HEK293 (cell line): Measurements from ENCODE around the gene PADI3.

ENCODE experiments used
- CTCF ChIA-PET: fragments of 350-600 bp; formaldehyde crosslinking; extraction: SDS; loops from one replicate; lab custom pipeline; 2021; ENCODE audit warnings: antibody characterized with exemption; lab: Yijun Ruan, JAX
- POLR2A ChIA-PET: fragments of 300-600 bp; formaldehyde crosslinking; extraction: SDS; loops from one replicate; lab custom pipeline; 2020; ENCODE audit warnings: antibody characterized with exemption, inconsistent platforms; lab: Yijun Ruan, JAX
- H3K27ac ChIP-seq: fragments of 200-500 bp; sonication (Bioruptor generic); 2 replicates; pipeline ENCODE4 v1.5.1; 2014; ENCODE audit warnings: low read depth, low read length, control low read depth, inconsistent platforms; ENCODE audit errors: extremely low read depth
- H3K36me3 ChIP-seq, 2 experiments: fragments of 200-500 bp in 1 of 2; sonication (Bioruptor generic) in 1 of 2; 1 replicate in 1 of 2; 2 replicates in 1 of 2; pipeline ENCODE4 v1.5.1; 2014 to 2017; ENCODE audit warnings: inconsistent platforms in 2 of 2, low read length in 2 of 2; ENCODE audit not compliant: control insufficient read depth in 2 of 2, insufficient read depth in 1 of 2
- H3K4me1 ChIP-seq: fragments of 200-500 bp; sonication (Bioruptor generic); 2 replicates; pipeline ENCODE4 v1.5.1; 2014; ENCODE audit warnings: mild to moderate bottlenecking, low read length, inconsistent platforms; ENCODE audit not compliant: control insufficient read depth, insufficient read depth
- H3K4me3 ChIP-seq: 2 replicates; pipeline ENCODE4 v1.5.1; 2011; ENCODE audit warnings: low read depth, mild to moderate bottlenecking, control low read depth, low read length, moderate library complexity
- H3K9me3 ChIP-seq: fragments of 200-500 bp; sonication (Bioruptor generic); 2 replicates; pipeline ENCODE4 v1.5.1; 2014; ENCODE audit warnings: low read depth, low read length, inconsistent platforms; ENCODE audit not compliant: control insufficient read depth, insufficient read depth
- ATF2 ChIP-seq: fragments of 450-650 bp; formaldehyde crosslinking; IDR thresholded peaks from 2 replicates; pipeline ENCODE4 v1.5.1; 2016; ENCODE audit warnings: missing biosample characterization, missing genetic modification characterization, low read depth
- BCL11A ChIP-seq: fragments of 450-650 bp; formaldehyde crosslinking; IDR thresholded peaks from 2 replicates; pipeline ENCODE4 v1.5.1; 2016; ENCODE audit warnings: low read depth, missing biosample characterization, missing genetic modification characterization
- BCL11B ChIP-seq: fragments of 450-650 bp; formaldehyde crosslinking; IDR thresholded peaks from 2 replicates; pipeline ENCODE4 v1.5.1; 2016; ENCODE audit warnings: low read depth, missing biosample characterization, missing genetic modification characterization
- KLF8 ChIP-seq: fragments of 450-650 bp; formaldehyde crosslinking; IDR thresholded peaks from 2 replicates; pipeline ENCODE4 v1.5.1; 2016; ENCODE audit warnings: missing biosample characterization, missing genetic modification characterization
- KLF9 ChIP-seq: fragments of 450-650 bp; formaldehyde crosslinking; IDR thresholded peaks from 2 replicates; pipeline ENCODE4 v1.5.1; 2016; ENCODE audit warnings: missing biosample characterization, missing genetic modification characterization, low read depth
- OVOL3 ChIP-seq: fragments of 450-650 bp; formaldehyde crosslinking; IDR thresholded peaks from 2 replicates; pipeline ENCODE4 v1.5.1; 2016; ENCODE audit warnings: missing biosample characterization, missing genetic modification characterization
- SALL2 ChIP-seq: fragments of 450-650 bp; formaldehyde crosslinking; IDR thresholded peaks from 2 replicates; pipeline ENCODE4 v1.5.0; 2017; ENCODE audit warnings: missing biosample characterization, mild to moderate bottlenecking, missing genetic modification characterization, borderline replicate concordance
- ZBTB1 ChIP-seq: fragments of 450-650 bp; formaldehyde crosslinking; IDR thresholded peaks from 2 replicates; pipeline ENCODE4 v1.5.1; 2016; ENCODE audit warnings: missing biosample characterization, missing genetic modification characterization
- ZNF133 ChIP-seq: fragments of 450-650 bp; formaldehyde crosslinking; IDR thresholded peaks from 2 replicates; pipeline ENCODE4 v1.5.1; 2016; ENCODE audit warnings: missing biosample characterization, missing genetic modification characterization
- ZNF174 ChIP-seq: fragments of 450-650 bp; formaldehyde crosslinking; IDR thresholded peaks from 2 replicates; pipeline ENCODE4 v1.5.0; 2017; ENCODE audit warnings: missing biosample characterization, mild to moderate bottlenecking, missing genetic modification characterization
- ZNF19 ChIP-seq: fragments of 450-650 bp; formaldehyde crosslinking; IDR thresholded peaks from 2 replicates; pipeline ENCODE4; 2016; ENCODE audit warnings: missing biosample characterization, missing genetic modification characterization, low read depth
- ZNF223 ChIP-seq: fragments of 450-650 bp; formaldehyde crosslinking; IDR thresholded peaks from 2 replicates; pipeline ENCODE4 v1.5.1; 2016; ENCODE audit warnings: missing biosample characterization, missing genetic modification characterization
- ZNF280C ChIP-seq: fragments of 450-650 bp; formaldehyde crosslinking; IDR thresholded peaks from 2 replicates; pipeline ENCODE4 v1.5.1; 2016; ENCODE audit warnings: missing biosample characterization, missing genetic modification characterization
- ZNF335 ChIP-seq: fragments of 450-650 bp; formaldehyde crosslinking; conservative IDR thresholded peaks from 2 replicates; pipeline ENCODE4 v1.5.1; 2016; ENCODE audit warnings: missing biosample characterization, missing genetic modification characterization
- ZNF341 ChIP-seq: fragments of 450-650 bp; formaldehyde crosslinking; IDR thresholded peaks from 2 replicates; pipeline ENCODE4; 2016; ENCODE audit warnings: low read depth, missing biosample characterization, missing genetic modification characterization
- ZNF391 ChIP-seq: fragments of 450-650 bp; formaldehyde crosslinking; IDR thresholded peaks from 2 replicates; pipeline ENCODE4 v1.5.1; 2016; ENCODE audit warnings: low read depth, missing biosample characterization, missing genetic modification characterization, borderline replicate concordance
- ZNF529 ChIP-seq: fragments of 450-650 bp; formaldehyde crosslinking; IDR thresholded peaks from 2 replicates; pipeline ENCODE4 v1.5.1; 2017; ENCODE audit warnings: missing genetic modification characterization, missing biosample characterization; ENCODE audit not compliant: insufficient replicate concordance
- ZNF623 ChIP-seq: fragments of 450-650 bp; formaldehyde crosslinking; IDR thresholded peaks from 2 replicates; pipeline ENCODE4 v1.5.1; 2016; ENCODE audit warnings: missing biosample characterization, missing genetic modification characterization
- ZNF768 ChIP-seq: fragments of 450-650 bp; formaldehyde crosslinking; IDR thresholded peaks from 2 replicates; pipeline ENCODE4 v1.5.1; 2018; ENCODE audit warnings: missing biosample characterization, mild to moderate bottlenecking, missing genetic modification characterization
- TF ChIP-seq, protein P1 (sequence below): fragments of 450-650 bp; formaldehyde crosslinking; IDR thresholded peaks from 2 replicates; pipeline ENCODE4 v1.5.1; 2016; ENCODE audit warnings: missing biosample characterization, missing genetic modification characterization
- TF ChIP-seq, protein P2 (sequence below): fragments of 450-650 bp; formaldehyde crosslinking; IDR thresholded peaks from 2 replicates; pipeline ENCODE4 v1.5.1; 2016; ENCODE audit warnings: missing biosample characterization, missing genetic modification characterization, borderline replicate concordance

PADI3 gene

GRCh38 chr1:17209430-17209829 is 39.5 kb upstream of the PADI3 start (continued):
- peak; percentile 97 for TF ChIP-seq ZNF768 (tag by site-specific recombination)
- no peak for TF ChIP-seq ZNF623 (tag by site-specific recombination)
- no peak for TF ChIP-seq KLF8
- 0 out of 2 replicates have a peak, but pooled peaks have one; percentile 22 for TF ChIP-seq ZNF391 (tag by site-specific recombination)
- no peak for TF ChIP-seq ZNF133
- TF ChIP-seq BCL11A, result no peak

- Histone ChIP-seq H3K4me3 (no peak overlapping the region), H3K36me3 (no peaks in the 10 kb centered on the region), H3K27ac (no peak overlapping the region), H3K4me1 (peaks cover 4% of the 10 kb centered on the region)
- POLR2A ChIA-PET, result no interaction called here
- TF ChIP-seq ZNF341 (tag by site-specific recombination) (no peak), ZNF335 (tag by site-specific recombination) (no peak), ZNF223 (tag by site-specific recombination) (no peak), ZNF529 (tag by site-specific recombination) (no peak), ZNF280C (tag by site-specific recombination) (no peak), ZNF174 (tag by site-specific recombination) (no peak), KLF9 (tag by site-specific recombination) (no peak), ZBTB1 (tag by site-specific recombination) (no peak), BCL11B (tag by site-specific recombination) (no peak), ZNF133 (no peak), OVOL3 (tag by site-specific recombination) (no peak), SALL2 (tag by site-specific recombination) (no peak), ATF2 (no peak), ZNF19 (no peak)
- TF ChIP-seq, protein P1, sequence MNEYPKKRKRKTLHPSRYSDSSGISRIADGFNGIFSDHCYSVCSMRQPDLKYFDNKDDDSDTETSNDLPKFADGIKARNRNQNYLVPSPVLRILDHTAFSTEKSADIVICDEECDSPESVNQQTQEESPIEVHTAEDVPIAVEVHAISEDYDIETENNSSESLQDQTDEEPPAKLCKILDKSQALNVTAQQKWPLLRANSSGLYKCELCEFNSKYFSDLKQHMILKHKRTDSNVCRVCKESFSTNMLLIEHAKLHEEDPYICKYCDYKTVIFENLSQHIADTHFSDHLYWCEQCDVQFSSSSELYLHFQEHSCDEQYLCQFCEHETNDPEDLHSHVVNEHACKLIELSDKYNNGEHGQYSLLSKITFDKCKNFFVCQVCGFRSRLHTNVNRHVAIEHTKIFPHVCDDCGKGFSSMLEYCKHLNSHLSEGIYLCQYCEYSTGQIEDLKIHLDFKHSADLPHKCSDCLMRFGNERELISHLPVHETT (tag by site-specific recombination), result no peak
- TF ChIP-seq, protein P2, sequence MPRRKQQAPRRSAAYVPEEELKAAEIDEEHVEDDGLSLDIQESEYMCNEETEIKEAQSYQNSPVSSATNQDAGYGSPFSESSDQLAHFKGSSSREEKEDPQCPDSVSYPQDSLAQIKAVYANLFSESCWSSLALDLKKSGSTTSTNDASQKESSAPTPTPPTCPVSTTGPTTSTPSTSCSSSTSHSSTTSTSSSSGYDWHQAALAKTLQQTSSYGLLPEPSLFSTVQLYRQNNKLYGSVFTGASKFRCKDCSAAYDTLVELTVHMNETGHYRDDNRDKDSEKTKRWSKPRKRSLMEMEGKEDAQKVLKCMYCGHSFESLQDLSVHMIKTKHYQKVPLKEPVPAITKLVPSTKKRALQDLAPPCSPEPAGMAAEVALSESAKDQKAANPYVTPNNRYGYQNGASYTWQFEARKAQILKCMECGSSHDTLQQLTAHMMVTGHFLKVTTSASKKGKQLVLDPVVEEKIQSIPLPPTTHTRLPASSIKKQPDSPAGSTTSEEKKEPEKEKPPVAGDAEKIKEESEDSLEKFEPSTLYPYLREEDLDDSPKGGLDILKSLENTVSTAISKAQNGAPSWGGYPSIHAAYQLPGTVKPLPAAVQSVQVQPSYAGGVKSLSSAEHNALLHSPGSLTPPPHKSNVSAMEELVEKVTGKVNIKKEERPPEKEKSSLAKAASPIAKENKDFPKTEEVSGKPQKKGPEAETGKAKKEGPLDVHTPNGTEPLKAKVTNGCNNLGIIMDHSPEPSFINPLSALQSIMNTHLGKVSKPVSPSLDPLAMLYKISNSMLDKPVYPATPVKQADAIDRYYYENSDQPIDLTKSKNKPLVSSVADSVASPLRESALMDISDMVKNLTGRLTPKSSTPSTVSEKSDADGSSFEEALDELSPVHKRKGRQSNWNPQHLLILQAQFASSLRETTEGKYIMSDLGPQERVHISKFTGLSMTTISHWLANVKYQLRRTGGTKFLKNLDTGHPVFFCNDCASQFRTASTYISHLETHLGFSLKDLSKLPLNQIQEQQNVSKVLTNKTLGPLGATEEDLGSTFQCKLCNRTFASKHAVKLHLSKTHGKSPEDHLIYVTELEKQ, result no peak
- TF ChIP-seq, all 188 proteins: peak for 0
- no peaks in the 10 kb centered on the region for H3K9me3 ChIP-seq
- CTCF ChIA-PET, result interaction anchor here (1.4 kb wide), 1 partner anchor 24 kb away, joined by 4 read pairs; no protein-coding TSS in a partner anchor
Measured at GRCh38 chr1:17210176-17210575, 38.7 kb upstream of the PADI3 start.
